GM19043 (cell line): ENCODE results near the gene DLX2.

Experiments used
- ATAC-seq: cut with Tn5 transposase; IDR thresholded peaks from one replicate; pipeline ENCODE4 v1.9.1; 2021; ENCODE audit warnings: low read depth; ENCODE audit not compliant: unreplicated experiment

Gene DLX2

DNA sequence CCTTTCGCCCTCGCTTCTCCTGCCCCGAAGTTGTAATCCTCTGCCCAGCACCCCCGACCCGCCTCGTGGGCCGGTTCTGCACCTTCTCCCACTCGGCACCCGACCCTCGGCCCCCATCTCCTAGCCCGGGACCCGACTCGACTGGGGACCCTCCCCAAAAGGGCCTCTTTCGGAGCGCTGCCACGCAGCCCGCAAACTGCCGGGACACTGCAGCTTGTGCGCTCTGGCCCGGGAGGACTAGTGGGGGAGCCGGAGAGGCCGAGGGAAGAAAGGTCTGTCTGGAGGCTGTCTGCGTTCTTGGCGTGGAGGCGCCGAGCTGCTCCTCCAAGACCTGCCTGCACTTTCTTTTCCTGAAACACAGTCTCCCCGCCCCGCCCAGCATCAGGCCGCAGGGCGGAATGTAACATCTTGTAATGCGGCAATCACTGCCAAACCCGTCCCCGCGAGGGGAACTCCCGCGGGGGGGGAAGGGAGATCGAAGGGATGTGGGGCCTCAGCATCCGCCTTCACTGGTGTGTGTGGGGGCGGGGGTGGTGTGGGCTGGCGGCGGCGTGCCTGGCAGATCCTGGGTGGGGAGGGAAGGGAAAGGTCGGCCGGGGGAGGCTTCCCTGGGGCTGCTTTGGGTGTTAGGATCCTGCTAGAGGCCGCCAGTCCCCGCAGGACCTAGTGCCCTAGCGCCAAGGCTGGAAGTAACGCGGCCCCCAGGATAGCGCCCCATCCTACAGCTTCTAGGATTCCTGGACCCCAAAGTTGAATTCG, 7.4 kb downstream of the DLX2 start:
- ATAC-seq, result no peak

- ATAC-seq, result no peak
These were observed 8.2 kb downstream of the DLX2 start for GRCh38 chr2:172094294-172095145.

- ATAC-seq, result no peak
These were observed 9.0 kb downstream of the DLX2 start for GRCh38 chr2:172093416-172094293.

GRCh38 chr2:172092716-172093415, 9.8 kb downstream of the DLX2 start:
- no peak for ATAC-seq

GRCh38 chr2:172091761-172092566, 10.7 kb downstream of the DLX2 start:
- ATAC-seq, result no peak

GRCh38 chr2:172091000-172091641, 11.6 kb downstream of the DLX2 start:
- no peak for ATAC-seq

DNA sequence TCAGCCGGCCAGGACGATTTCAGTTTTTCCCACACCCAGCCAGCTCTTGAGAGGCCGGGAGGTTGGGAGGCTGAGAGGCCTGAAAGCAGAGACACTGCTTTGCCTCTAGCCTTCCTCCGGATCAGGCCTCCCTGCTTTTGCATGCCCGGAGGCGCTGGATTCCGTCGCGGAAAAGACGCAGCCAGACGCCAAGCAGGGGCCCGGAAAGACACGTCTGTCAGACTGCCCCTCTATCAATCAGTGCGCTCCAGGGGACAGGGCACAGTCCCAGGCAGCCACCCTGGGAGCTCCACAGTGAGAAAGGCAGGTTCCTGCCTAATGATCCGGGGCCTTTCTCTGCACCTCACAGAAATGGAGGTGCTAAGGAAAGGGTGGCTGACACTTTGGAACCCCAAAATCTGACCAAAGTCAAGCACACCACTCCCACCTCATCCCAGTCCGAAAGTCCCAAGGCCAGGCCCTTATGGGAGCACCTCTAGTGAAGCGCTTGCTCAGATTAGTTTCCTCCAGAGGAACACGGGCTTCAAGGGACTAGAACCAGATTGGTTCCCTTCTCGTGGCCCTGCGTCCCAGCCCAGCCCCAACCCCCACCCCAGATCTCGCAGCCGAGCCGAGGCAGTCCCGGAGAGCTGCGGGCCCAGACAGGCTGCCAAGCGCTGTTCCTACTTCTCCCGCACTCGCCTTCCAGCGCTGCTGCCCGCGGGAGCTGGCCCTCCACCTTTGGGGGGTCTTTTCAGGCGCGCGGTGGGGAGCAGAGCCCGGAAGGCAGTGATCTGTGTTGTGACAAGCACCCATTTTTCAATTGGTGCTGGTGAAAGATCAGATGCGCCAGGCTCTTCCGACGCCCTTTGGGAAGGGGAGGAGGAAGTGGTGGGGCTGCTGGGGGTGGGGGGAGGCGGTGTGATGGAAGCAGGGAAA, 12.4 kb downstream of the DLX2 start:
- no peak for ATAC-seq

- ATAC-seq, result no peak
These were observed 13.1 kb downstream of the DLX2 start for GRCh38 chr2:172089633-172090032.

- no peak for ATAC-seq
These were observed 13.6 kb downstream of the DLX2 start for GRCh38 chr2:172089005-172089504.

DNA sequence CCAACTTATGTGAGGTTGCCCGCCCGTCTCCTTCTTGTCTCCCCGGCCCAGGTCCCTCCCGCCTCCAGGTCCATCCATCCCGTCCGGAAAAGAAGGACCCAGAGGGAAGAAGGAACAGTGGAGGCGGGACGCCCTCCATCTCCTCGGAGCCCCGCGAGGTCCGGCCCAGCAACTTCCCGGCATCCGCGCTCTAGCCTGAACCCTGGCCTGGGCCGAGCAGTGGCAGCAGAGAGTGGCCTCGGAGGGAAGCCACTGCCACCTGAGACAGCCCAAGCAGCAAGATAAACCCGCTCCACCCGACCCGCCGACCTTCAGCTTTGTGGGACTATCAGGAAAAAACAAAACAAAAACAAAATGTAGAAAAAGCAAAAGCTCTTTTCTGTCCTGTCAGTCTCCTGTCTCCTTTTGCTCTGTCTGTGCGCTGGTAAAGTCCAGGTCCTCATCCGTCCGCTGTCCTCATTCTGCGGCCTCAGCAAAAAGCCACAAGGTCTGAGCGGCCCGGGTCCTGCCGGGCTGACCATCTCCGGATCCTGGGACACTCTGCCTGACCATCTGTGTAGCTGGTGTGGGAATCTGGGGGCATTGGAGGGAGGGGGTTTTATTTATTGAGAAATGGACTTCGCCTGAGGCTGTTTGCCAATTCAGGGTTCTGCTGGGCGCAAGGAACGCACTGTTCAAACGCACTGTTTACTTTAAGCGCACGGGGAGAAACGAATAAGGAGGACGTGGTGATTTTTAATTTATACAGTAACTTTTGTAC, 14.3 kb downstream of the DLX2 start:
- ATAC-seq, result no peak

DNA sequence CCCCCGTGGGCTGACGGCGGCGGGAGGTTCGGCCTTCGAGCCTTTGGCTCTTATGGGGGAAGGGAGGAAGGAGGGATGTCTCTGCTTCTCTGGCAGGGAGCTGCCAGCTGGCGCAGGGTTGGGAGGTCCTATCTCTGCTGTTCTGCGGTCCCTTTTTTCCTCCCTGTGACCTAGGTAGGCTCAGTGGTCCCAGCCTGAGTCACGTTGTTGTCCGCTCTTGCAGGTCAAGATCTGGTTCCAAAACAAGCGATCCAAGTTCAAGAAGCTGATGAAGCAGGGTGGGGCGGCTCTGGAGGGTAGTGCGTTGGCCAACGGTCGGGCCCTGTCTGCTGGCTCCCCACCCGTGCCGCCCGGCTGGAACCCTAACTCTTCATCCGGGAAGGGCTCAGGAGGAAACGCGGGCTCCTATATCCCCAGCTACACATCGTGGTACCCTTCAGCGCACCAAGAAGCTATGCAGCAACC, 14.9 kb downstream of the DLX2 start:
- no peak for ATAC-seq

DNA sequence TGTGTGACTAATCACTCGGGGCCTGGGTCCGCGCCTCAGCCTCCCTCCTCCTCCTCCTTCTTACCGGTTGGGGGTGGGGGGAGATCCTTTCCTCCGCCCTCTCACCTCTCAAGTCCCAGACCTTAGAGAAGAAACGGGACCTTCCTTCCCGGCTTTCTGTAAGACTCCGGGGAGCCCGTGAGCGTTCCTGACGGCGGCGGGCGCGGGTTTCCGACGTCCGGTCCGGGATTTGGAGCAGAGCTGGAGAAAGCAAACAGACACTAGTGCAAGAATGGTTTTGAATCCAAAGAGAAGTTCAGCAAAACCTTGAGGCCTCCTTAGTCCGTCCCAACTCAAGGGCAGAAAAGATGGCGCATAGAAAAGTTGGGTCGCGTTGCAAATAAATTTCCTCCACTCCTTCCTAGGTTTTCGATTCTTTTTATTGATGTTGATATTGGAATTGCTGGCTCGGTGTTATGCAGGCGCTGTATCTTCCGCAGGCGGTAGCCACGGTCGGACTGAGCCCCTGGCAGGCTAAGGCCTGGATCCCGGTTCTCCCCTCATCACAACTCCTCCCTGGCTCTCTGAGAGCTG, 15.4 kb downstream of the DLX2 start:
- ATAC-seq, result no peak

GRCh38 chr2:172086241-172087206, 16.2 kb downstream of the DLX2 start:
- no peak for ATAC-seq

DNA sequence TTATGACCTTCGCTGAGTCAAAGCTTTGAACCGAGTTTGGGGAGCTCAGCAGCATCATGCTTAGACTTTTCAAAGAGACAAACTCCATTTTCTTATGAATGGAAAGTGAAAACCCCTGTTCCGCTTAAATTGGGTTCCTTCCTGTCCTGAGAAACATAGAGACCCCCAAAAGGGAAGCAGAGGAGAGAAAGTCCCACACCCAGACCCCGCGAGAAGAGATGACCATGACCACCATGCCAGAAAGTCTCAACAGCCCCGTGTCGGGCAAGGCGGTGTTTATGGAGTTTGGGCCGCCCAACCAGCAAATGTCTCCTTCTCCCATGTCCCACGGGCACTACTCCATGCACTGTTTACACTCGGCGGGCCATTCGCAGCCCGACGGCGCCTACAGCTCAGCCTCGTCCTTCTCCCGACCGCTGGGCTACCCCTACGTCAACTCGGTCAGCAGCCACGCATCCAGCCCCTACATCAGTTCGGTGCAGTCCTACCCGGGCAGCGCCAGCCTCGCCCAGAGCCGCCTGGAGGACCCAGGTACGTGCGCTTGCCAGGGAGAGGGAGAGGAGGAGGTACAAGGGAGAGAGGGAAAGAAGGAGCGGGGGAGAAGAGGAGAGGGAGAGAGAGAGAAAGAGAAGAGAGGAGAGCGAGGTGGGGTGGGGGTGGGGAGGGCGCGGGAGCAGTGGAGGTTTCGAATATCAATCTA, 17.1 kb downstream of the DLX2 start, which contains the start of gene DLX1:
Gene DLX1, plus strand, starts transcription at position 48 of the 700 bp plus-strand sequence. Its CDS starts 171 bp downstream, at position 219.
- ATAC-seq, result no peak
